Measurements from ENCODE around the gene OR14A16.

The OR14A16 gene

GRCh38 chr1:247824023-247824422, at the start of gene OR14A16:
TSS of gene OR14A16 (minus strand) at chr1:247824119. CDS start at chr1:247815729, 8,390 bp downstream.
- no peak for TF ChIP-seq ZNF274 (IDR thresholded peaks at IDR 0.05; ENCODE audit: low read depth, low read length)
- no peak within 1 kb of the TSS for H3K4me3 ChIP-seq (ENCODE audit: low read length)

GRCh38 chr1:247865416-247865815, 41.5 kb upstream of the OR14A16 start:
- no peak for TF ChIP-seq ZNF274 (IDR thresholded peaks at IDR 0.05; ENCODE audit: low read depth, low read length)
- no peak overlapping the region for H3K4me3 ChIP-seq (ENCODE audit: low read length)

- no peak overlapping the region for H3K4me3 ChIP-seq (ENCODE audit: low read length)
- TF ChIP-seq ZNF274 (IDR thresholded peaks at IDR 0.05; ENCODE audit: low read depth, low read length) = no peak
Observed at GRCh38 chr1:247864644-247865043, 40.7 kb upstream of the OR14A16 start.

- no peak for TF ChIP-seq ZNF274 (IDR thresholded peaks at IDR 0.05; ENCODE audit: low read depth, low read length)
- no peak overlapping the region for H3K4me3 ChIP-seq (ENCODE audit: low read length)
Observed at GRCh38 chr1:247862756-247863155, 38.8 kb upstream of the OR14A16 start.

GRCh38 chr1:247857985-247858619, 34.2 kb upstream of the OR14A16 start:
- TF ChIP-seq ZNF274 (IDR thresholded peaks at IDR 0.05; ENCODE audit: low read depth, low read length) = no peak
- no peak overlapping the region for H3K4me3 ChIP-seq (ENCODE audit: low read length)

- peak within 1 kb of the TSS; percentile 16; the same call in 1 of the 2 replicates for H3K4me3 ChIP-seq (ENCODE audit: low read length)
- no peak for TF ChIP-seq ZNF274 (IDR thresholded peaks at IDR 0.05; ENCODE audit: low read depth, low read length)
Observed at GRCh38 chr1:247857069-247857984, 33.4 kb upstream of the OR14A16 start, which contains the start of gene TRIM58. TSS of gene TRIM58 (plus strand) at chr1:247857187. CDS start at chr1:247857247, 60 bp downstream.

- H3K4me3 ChIP-seq (ENCODE audit: low read length) = no peak overlapping the region
- TF ChIP-seq ZNF274 (IDR thresholded peaks at IDR 0.05; ENCODE audit: low read depth, low read length) = no peak
Observed at GRCh38 chr1:247855911-247856310, 32.0 kb upstream of the OR14A16 start.

- no peak for TF ChIP-seq ZNF274 (IDR thresholded peaks at IDR 0.05; ENCODE audit: low read depth, low read length)
- no peak overlapping the region for H3K4me3 ChIP-seq (ENCODE audit: low read length)
Observed at GRCh38 chr1:247854899-247855545, 31.1 kb upstream of the OR14A16 start.

GRCh38 chr1:247849616-247850015, 25.7 kb upstream of the OR14A16 start:
- TF ChIP-seq ZNF274 (IDR thresholded peaks at IDR 0.05; ENCODE audit: low read depth, low read length) = no peak
- no peak overlapping the region for H3K4me3 ChIP-seq (ENCODE audit: low read length)

GRCh38 chr1:247848346-247848745, 24.4 kb upstream of the OR14A16 start:
- no peak overlapping the region for H3K4me3 ChIP-seq (ENCODE audit: low read length)
- no peak for TF ChIP-seq ZNF274 (IDR thresholded peaks at IDR 0.05; ENCODE audit: low read depth, low read length)

- no peak overlapping the region for H3K4me3 ChIP-seq (ENCODE audit: low read length)
- no peak for TF ChIP-seq ZNF274 (IDR thresholded peaks at IDR 0.05; ENCODE audit: low read depth, low read length)
Observed at GRCh38 chr1:247845693-247846017, 21.7 kb upstream of the OR14A16 start.

GRCh38 chr1:247845011-247845692, 21.2 kb upstream of the OR14A16 start:
- H3K4me3 ChIP-seq (ENCODE audit: low read length) = no peak overlapping the region
- no peak for TF ChIP-seq ZNF274 (IDR thresholded peaks at IDR 0.05; ENCODE audit: low read depth, low read length)

GRCh38 chr1:247843411-247843810, 19.5 kb upstream of the OR14A16 start:
- no peak for TF ChIP-seq ZNF274 (IDR thresholded peaks at IDR 0.05; ENCODE audit: low read depth, low read length)
- no peak overlapping the region for H3K4me3 ChIP-seq (ENCODE audit: low read length)

- no peak for TF ChIP-seq ZNF274 (IDR thresholded peaks at IDR 0.05; ENCODE audit: low read depth, low read length)
- no peak within 1 kb of the TSS for H3K4me3 ChIP-seq (ENCODE audit: low read length)
Observed at GRCh38 chr1:247841796-247842195, 17.9 kb upstream of the OR14A16 start, which contains the start of gene OR11L1. TSS of gene OR11L1 (minus strand) at chr1:247841896. CDS start at chr1:247841896, 0 bp downstream.
